ENCODE results near the gene EID3. TPM values are rescaled to one million over a fixed set of nuclear protein-coding genes. Genes with fewer than 3 reads are reported as not detected.

EID3 gene
- polyA plus RNA-seq, 4 donors, result 4.0 to 5.3 (median 4.8) TPM

DNA sequence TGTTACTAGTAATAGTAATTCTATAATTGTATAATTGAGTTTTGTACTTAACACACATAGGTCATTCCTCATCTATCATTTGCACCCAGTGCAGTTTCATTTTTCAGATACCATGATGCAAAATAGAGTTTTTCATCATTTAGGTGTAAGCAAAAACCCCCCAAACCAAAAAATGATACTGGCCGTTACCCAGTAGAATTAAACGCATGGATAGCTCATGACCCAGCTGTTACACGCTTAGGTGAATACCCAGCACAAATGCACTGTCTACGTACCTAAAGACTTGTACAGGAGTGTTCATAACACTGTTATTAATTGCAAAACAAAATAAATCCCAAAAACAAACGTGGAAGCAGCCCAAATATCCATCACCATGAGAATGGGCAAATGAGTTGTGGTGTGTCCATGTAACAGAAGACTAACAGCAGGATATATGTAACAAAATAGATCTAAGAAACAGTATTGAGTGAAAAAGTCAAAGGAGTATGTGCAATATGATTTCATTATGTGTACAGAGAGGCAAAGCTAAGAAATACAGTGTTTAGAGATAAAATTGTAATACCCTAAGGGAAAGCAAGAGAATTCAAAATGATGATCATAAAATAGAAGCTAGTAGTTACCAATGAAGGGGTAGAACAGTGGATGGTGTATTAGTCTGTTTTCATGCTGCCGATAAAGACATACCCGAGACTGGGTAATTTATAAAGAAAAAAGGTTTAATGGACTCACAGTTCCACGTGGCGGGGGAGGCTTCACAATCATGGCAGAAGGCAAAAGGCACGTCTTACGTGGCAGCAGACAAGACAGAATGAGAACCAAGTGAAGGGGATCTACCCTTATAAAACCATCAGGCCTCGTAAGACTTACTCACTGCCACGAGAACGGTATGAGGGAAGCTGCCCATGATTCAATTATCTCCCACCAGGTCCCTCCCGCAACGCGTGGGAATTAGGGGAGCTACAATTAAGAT is 49.8 kb downstream of the EID3 start:
- DNase-seq (ENCODE audit: low read depth in 4 of 4, low spot score in 2 of 4), result no peak

DNA sequence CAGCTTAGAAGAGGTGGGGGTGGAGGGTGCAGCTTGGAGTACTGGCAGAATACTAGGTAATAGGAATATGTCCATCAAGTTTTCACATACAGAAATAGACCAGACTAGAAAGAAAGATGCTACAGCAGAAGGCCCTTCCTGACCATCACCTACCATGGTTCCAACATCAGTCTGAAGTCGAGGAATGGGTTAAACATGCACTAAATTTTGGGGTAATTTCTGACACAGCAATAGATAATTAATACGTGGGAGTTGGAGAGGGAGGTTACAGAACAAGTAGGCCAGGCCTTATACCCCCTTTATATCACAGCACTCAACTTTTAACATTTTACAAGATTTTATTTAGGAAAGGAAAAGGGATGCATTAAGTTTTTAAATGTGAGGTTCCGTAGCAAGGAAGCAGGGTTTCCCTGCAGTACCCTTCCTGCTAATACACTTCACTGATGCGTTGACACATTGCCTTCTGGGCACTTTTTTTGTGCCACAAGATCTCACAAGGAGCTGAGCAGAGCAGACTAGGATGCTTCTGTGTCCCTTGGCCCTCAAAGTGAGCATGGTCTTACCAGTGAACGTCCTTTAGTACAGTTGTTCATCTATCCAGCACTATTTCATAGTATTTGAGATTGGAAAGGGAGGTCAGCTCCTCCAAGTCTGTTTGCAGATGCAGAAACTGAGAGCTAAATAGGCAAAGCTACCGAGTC is 50.8 kb downstream of the EID3 start:
- no peak for DNase-seq (ENCODE audit: low read depth in 4 of 4, low spot score in 2 of 4)

Other genes with a start within 250 kb of the EID3 start
- gene HCFC2, start 239.2 kb upstream of the EID3 start, polyA plus RNA-seq (ENCODE audit: insufficient read length in 4 of 4), result 10 to 100 TPM; 15.4 to 17.9 (median 17.5) TPM
- gene NFYB, start 165.5 kb upstream of the EID3 start, polyA plus RNA-seq (ENCODE audit: insufficient read length in 4 of 4), result 100 to 1,000 TPM in 2 of 4 donors, 10 to 100 TPM in 2; 85.0 to 120 (median 95.6) TPM
- 10 to 100 TPM; 52.2 to 73.7 (median 61.2) TPM for gene TXNRD1, start 88.0 kb upstream of the EID3 start, polyA plus RNA-seq (ENCODE audit: insufficient read length in 4 of 4)
- gene CHST11, start 153.2 kb downstream of the EID3 start, polyA plus RNA-seq (ENCODE audit: insufficient read length in 4 of 4), result 1 to 10 TPM; 6.6 to 8.7 (median 7.2) TPM